Activated CD8-positive, alpha-beta memory T cell treated with anti-CD3 and anti-CD28 coated beads, Interleukin-2, amount 10 ng/mL, durations not matched to agents 7 days and 5 days (primary cell): ENCODE data around the gene DAZAP1. TPM values are rescaled to one million over a fixed set of nuclear protein-coding genes. Genes with fewer than 3 reads are reported as not detected.

Experiments used
- total RNA-seq, 2 experiments: library from RNA; stranded (reverse); gene quantifications; one replicate each; pipeline ENCODE4 v1.2.3, GENCODE V29; 2021

The DAZAP1 gene
- total RNA-seq, 2 experiments from 2014 or later: 275 to 283 TPM

Other genes with a start within 250 kb of the DAZAP1 start
- gene SBNO2, start 233.3 kb upstream of the DAZAP1 start, total RNA-seq: 10 to 100 TPM; 50.6 to 74.7 TPM
- 10 to 100 TPM; 76.7 to 80.5 TPM for gene STK11, start 201.8 kb upstream of the DAZAP1 start, total RNA-seq
- under 1 TPM; 0.29 to 0.52 TPM for gene CBARP, start 169.6 kb upstream of the DAZAP1 start, total RNA-seq
- 100 to 1,000 TPM; 190 to 221 TPM for gene ATP5F1D, start 165.8 kb upstream of the DAZAP1 start, total RNA-seq
- gene MIDN, start 159.0 kb upstream of the DAZAP1 start, total RNA-seq: 10 to 100 TPM; 73.3 to 88.6 TPM
- 100 to 1,000 TPM; 189 to 210 TPM for gene CIRBP, start 138.3 kb upstream of the DAZAP1 start, total RNA-seq
- 10 to 100 TPM; 54.7 to 60.3 TPM for gene FAM174C, start 132.1 kb upstream of the DAZAP1 start, total RNA-seq
- not detected for gene EFNA2, start 121.7 kb upstream of the DAZAP1 start, total RNA-seq
- 100 to 1,000 TPM; 124 to 135 TPM for gene NDUFS7, start 23.7 kb upstream of the DAZAP1 start, total RNA-seq
- 10 to 100 TPM; 19.3 to 20.4 TPM for gene GAMT, start 6.0 kb upstream of the DAZAP1 start, total RNA-seq
- 1,000 to 10,000 TPM; 1,331 to 1,537 TPM for gene RPS15, start 30.8 kb downstream of the DAZAP1 start, total RNA-seq
- under 1 TPM; 0.03 to 0.12 TPM for gene APC2, start 42.5 kb downstream of the DAZAP1 start, total RNA-seq
- gene C19orf25, start 71.6 kb downstream of the DAZAP1 start, total RNA-seq: 10 to 100 TPM; 43.3 to 48.9 TPM
- gene PCSK4, start 82.8 kb downstream of the DAZAP1 start, total RNA-seq: 1 to 10 TPM; 1.5 to 4.4 TPM
- 1 to 10 TPM; 1.0 to 1.3 TPM for gene REEP6, start 83.6 kb downstream of the DAZAP1 start, total RNA-seq
- gene ADAMTSL5, start 105.4 kb downstream of the DAZAP1 start, total RNA-seq: 1 to 10 TPM in 1 of 2 experiments, under 1 TPM in 1; 0.91 to 1.2 TPM
- gene PLK5, start 116.5 kb downstream of the DAZAP1 start, total RNA-seq: not detected
- gene MEX3D, start 160.7 kb downstream of the DAZAP1 start, total RNA-seq: 1 to 10 TPM; 7.6 to 9.5 TPM
- 100 to 1,000 TPM in 1 of 2 experiments, 10 to 100 TPM in 1; 87.4 to 101 TPM for gene MBD3, start 185.3 kb downstream of the DAZAP1 start, total RNA-seq
- 100 to 1,000 TPM; 192 to 196 TPM for gene UQCR11, start 197.9 kb downstream of the DAZAP1 start, total RNA-seq
- gene TCF3, start 245.0 kb downstream of the DAZAP1 start, total RNA-seq: 100 to 1,000 TPM; 116 to 124 TPM